Neural cell (in vitro differentiated cells): ENCODE data around the gene GIMAP8.

Experiments used
- EP300 ChIP-seq: fragments of 450-650 bp; conservative IDR thresholded peaks from 2 replicates; pipeline ENCODE4 v1.6.1; 2014; ENCODE audit warnings: antibody characterized with exemption, mild to moderate bottlenecking, moderate library complexity; ENCODE audit not compliant: poor library complexity, severe bottlenecking
- EZH2 ChIP-seq: fragments of 200-600, 300-800 bp; shearing (Covaris generic), sonication (generic); IDR thresholded peaks from 2 replicates; pipeline ENCODE4 v1.6.1; 2014; ENCODE audit warnings: antibody characterized with exemption, low read length, borderline replicate concordance, mild to moderate bottlenecking; ENCODE audit not compliant: insufficient read depth, poor library complexity, severe bottlenecking
- POLR2AphosphoS5 ChIP-seq: IDR thresholded peaks from 2 replicates; pipeline ENCODE4 v1.6.1; 2012
- RAD21 ChIP-seq: fragments of 450-650 bp; conservative IDR thresholded peaks from 2 replicates; pipeline ENCODE4 v1.6.1; 2014; ENCODE audit warnings: antibody characterized with exemption, mild to moderate bottlenecking, moderate library complexity
- TF ChIP-seq, protein P1 (sequence below): fragments of 450-650 bp; IDR thresholded peaks from 2 replicates; pipeline ENCODE4 v1.5.1; 2014; ENCODE audit warnings: antibody characterized with exemption, mild to moderate bottlenecking, moderate library complexity; ENCODE audit not compliant: poor library complexity, severe bottlenecking

DNA sequence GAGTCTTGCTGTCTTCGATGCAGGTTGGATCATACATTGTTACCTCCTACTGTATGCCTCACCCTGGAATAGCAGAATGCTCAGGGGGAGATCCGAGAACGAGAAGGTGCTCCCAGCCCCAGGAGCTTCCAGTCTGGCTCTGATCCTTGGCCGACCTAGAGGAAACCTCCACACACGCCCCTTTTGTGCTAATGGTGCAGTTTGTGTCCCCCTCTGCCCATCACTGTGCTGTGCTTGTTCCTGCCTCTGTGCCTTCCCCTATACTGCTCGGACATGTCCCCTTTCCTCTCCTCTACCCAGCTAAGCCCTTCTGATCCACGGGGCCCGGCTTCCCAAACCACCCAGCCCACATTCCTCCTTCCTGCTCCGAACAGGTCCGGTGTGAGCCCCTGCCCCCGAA, 38.8 kb upstream of the GIMAP8 start:
- TF ChIP-seq, protein P1, sequence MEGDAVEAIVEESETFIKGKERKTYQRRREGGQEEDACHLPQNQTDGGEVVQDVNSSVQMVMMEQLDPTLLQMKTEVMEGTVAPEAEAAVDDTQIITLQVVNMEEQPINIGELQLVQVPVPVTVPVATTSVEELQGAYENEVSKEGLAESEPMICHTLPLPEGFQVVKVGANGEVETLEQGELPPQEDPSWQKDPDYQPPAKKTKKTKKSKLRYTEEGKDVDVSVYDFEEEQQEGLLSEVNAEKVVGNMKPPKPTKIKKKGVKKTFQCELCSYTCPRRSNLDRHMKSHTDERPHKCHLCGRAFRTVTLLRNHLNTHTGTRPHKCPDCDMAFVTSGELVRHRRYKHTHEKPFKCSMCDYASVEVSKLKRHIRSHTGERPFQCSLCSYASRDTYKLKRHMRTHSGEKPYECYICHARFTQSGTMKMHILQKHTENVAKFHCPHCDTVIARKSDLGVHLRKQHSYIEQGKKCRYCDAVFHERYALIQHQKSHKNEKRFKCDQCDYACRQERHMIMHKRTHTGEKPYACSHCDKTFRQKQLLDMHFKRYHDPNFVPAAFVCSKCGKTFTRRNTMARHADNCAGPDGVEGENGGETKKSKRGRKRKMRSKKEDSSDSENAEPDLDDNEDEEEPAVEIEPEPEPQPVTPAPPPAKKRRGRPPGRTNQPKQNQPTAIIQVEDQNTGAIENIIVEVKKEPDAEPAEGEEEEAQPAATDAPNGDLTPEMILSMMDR = no peak
- TF ChIP-seq EP300 = no peak
- no peak for TF ChIP-seq EZH2
- no peak for TF ChIP-seq POLR2AphosphoS5
- TF ChIP-seq RAD21 = no peak
